ENCODE data around the gene YWHAE.

GRCh38 chr17:1371893-1372590 is 28.0 kb downstream of the YWHAE start:
- TF ChIP-seq CTCF (IDR thresholded peaks at IDR 0.05) (no peak), POLR2A (IDR thresholded peaks at IDR 0.05) (no peak)

Data from uterus (tissue), 2 donors.